ENCODE measurements around the gene HSPA12B.

The HSPA12B gene, protein sequence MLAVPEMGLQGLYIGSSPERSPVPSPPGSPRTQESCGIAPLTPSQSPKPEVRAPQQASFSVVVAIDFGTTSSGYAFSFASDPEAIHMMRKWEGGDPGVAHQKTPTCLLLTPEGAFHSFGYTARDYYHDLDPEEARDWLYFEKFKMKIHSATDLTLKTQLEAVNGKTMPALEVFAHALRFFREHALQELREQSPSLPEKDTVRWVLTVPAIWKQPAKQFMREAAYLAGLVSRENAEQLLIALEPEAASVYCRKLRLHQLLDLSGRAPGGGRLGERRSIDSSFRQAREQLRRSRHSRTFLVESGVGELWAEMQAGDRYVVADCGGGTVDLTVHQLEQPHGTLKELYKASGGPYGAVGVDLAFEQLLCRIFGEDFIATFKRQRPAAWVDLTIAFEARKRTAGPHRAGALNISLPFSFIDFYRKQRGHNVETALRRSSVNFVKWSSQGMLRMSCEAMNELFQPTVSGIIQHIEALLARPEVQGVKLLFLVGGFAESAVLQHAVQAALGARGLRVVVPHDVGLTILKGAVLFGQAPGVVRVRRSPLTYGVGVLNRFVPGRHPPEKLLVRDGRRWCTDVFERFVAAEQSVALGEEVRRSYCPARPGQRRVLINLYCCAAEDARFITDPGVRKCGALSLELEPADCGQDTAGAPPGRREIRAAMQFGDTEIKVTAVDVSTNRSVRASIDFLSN

DNA sequence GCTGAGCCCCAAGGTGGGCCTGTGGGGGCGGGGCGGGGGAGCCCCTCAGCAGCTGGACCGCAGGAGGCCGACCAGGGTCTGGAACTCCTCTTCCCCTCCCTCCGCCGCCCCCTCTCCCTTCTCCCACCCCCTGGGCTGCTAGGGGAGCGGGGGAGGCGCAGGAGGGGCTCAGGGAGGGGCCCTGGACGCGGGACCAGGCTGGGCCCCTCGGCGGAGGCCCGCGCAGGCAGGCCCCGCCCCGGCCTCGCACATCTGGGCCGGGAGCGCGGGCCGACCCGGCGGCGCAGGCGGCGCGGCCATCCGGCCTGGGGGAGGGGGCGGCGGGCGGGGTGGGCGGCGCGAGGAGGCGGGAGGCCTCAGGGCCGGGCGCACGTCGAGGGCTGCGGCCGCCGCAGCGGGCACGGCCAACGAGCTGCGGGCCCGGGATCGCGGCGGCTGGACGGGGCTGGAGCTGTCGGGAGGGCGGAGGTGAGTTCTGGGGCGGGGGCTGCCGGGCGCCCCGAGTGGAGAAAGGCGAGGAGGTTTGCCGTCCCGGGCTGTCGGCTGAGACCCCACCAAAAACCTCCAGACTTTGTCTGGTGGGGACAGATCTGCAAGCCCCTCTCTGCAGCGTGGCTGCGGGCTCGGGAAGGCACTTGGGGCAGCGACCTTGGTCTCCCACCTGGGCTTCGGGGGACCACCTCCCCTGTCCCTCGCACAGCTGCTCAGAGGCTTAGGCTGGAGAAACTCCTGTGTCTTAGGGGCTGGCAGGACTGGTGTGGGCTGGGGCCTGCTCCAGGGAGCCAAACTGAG lies at the start of gene HSPA12B:
Gene HSPA12B, plus strand, starts transcription at position 359 of the 792 bp plus-strand sequence. CDS start 5,990 bp downstream, outside the sequence.
- no peak for DNase-seq (ENCODE audit: low read depth in 2 of 2)

DNA sequence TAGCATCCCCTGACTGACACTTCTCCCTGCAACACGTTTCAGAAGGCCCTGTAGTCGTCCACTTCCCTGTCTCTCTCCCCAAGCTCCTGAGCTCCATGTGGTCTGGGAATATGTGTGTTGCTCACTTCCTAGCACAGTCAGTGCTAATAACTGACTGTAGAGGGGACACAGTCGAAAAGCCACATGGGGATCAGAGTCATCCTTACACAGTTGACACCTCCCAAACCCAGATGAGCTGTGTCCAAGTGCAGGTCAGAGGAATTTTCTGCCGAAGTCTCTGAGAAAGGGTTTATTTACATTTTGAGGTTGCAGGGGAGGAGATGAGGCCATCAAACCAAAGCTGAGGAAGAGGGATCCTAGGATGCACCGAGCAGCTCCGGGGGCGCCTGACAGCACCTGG lies 47.1 kb upstream of the HSPA12B start:
- no peak for DNase-seq (ENCODE audit: low read depth in 2 of 2)

DNA sequence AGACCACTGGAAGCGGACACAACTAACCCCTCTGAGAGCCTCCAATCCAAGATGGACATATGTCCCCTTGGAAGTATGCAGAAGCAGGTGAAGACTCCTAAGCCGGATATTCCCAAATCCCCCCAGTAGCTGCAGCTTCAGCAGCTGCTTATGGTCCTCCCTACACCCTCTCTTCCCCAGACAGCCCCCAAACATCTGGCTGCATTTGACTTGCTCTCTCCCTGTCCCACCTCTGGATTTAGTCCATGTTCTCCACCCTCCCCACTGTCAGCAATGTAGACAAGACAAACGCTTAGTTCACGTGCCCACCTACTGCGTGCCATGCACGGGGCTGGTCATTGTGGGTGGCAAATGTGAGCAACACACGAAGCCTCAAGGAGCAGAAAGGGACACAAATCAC lies 46.1 kb upstream of the HSPA12B start:
- DNase-seq (ENCODE audit: low read depth in 2 of 2), result no peak

DNA sequence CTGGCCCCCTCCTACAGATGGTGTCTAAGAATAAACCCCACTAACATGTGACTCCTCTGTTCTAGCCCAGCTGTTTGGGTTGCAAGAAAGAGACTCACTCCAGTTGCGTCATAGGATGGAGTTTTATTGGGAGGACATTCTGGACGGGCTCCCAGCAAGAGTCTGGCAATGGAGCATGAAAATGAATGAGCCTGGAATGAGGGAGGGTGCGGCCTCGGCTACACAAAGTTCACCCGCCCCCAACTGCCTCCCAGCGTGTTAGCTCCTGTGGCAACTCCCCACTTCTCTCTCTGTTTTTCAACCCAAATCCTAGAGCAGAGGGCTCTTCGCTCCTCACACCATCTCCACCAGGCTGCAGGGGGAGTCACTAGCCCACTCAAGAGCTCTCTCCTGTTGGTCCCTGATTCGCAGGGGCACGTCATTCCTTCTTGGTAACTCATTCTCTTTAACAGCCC lies 45.6 kb upstream of the HSPA12B start:
- DNase-seq (ENCODE audit: low read depth in 2 of 2), result no peak

DNA sequence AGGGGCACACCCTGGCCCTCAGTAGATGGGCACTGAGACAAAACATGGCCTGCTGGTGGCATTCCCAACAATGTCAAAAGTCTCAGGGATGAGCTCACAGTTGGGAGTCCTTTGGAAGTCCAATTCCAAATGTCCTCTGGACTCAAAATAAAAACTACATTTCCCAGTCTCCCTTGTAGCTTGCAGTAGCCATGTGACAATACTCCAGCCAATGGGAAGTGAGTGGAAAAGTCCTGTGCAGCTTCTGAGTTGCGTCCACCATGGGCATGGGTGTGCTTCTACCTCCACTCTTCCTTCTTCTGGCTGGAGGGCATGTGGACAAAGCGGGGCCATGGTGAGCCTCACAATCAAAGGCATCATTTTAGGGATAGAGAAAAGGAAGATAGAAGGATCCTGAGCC lies 44.8 kb upstream of the HSPA12B start:
- no peak for DNase-seq (ENCODE audit: low read depth in 2 of 2)

DNA sequence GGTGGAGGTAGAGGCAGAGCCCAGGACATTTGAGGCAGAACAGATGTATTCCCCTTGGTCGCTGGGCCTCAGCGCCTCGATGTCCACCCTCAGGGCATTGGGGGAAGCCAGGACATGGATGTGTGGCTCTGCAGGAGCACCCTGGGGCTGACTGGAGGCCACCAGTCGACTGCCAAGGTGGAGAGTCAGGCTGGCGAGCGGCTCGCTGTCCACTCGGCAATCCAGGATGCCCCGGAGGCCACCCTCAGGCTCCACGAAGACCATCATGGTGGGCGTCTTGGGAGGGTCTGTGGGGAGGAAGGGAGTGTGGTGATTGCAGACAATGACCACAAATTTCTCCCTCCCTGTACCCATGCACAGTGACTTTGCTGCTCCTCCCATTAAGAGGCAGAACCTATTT lies 42.5 kb upstream of the HSPA12B start:
- no peak for DNase-seq (ENCODE audit: low read depth in 2 of 2)

DNA sequence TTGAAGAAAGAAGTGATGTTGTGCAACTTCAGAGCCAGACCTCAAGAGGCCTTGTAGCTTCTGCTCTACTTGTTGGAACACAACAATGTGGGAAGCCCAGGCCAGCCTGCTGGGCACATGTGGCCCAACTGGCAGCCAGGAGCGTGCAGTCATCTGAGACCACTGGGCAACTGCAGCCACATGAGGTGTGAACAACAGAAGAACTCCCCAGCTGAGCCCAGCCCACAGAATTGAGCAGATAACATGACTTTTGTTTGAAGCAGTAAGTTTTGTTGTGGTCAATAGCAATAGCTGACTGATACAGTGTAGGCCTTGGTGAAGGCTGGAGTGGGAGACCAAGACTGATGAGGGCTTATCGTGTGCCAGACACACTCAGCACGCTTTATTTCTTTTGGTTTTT lies 42.1 kb upstream of the HSPA12B start:
- no peak for DNase-seq (ENCODE audit: low read depth in 2 of 2)

DNA sequence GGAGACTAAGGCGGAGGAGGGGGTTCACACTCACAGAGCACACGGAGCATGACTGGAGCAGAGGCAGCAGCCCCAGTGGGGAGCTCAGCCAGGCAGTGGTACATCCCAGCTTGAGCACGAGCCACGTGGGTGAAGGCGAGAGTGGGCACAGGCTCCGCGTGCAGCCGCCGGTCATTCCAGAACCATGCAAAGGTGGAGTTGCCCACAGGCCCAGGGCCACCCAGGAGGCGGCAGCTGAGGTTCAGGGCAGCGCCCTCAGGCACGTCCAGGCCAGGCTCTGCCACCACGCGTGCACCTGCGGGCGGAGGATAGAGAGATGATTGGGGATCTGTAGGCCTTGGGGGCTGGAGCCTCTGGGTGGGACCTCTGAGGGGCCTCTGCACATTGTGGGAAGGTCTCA lies 41.2 kb upstream of the HSPA12B start:
- DNase-seq (ENCODE audit: low read depth in 2 of 2), result no peak

DNA sequence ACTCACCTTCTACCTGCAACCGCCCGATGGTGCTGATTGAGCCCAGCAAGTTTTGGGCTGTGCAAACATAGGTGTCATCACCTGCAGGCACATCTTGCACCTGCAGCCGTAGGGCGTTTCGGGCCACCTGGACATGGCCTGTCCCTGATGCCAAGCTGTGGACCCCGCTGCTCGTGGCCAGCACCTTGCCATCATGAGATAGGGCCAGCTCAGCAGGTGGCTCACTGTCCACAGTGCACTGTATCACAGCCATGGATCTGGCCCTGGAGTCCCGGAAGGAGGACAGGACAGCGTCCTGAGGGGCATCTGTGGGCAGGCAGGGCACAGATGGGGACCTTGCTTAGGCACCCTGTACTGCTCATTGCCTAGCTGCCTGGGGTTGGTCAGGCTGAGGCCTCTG lies 40.6 kb upstream of the HSPA12B start:
- DNase-seq (ENCODE audit: low read depth in 2 of 2), result no peak

DNA sequence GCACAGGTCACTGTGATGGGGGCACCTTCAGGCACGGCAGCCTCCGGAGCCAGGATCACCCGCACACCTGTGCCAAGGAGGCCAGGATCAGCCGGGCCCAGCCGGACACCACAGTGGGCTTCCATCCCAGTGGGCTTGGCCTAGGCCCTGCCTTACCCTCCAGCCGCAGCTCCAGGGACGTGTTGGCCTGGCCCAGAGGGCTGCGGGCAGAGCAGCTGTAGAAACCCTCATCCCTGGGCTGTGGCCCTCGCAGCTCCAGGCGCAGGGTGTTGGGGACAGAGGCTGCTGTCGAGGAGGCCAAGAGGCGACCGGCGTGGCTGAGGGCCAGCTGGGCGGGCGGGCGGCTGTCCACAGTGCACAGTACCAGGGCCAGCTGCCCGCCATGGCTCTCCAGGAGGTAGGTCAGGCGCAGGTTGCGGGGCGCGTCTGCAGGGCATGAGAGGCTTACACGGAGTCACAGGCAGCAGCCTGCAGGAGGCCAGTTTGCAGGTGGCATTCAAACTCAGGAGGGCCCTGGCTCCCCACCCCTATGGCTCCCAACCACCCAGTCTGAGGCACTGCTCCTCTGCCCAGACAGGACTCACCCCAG lies 39.7 kb upstream of the HSPA12B start:
- DNase-seq (ENCODE audit: low read depth in 2 of 2), result no peak

DNA sequence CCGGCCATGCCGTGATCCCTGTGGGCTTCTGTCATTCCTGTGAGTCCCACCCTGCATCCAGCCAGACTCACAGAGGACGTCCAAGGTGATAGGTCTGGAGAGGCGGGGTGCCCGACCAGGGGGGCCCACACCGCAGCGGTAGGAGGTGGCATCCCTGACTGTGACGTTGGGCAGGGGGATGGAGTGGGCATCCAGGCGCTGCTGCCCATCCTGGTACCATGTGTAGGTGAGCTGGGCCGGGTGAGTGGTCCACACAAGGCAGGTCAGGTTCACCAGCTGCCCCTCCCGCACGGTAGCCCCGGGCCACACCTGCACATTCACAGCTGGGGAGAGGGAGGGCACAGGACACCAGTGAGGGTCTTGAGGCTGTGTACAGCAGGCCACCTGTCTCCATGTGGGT lies 39.1 kb upstream of the HSPA12B start:
- no peak for DNase-seq (ENCODE audit: low read depth in 2 of 2)

DNA sequence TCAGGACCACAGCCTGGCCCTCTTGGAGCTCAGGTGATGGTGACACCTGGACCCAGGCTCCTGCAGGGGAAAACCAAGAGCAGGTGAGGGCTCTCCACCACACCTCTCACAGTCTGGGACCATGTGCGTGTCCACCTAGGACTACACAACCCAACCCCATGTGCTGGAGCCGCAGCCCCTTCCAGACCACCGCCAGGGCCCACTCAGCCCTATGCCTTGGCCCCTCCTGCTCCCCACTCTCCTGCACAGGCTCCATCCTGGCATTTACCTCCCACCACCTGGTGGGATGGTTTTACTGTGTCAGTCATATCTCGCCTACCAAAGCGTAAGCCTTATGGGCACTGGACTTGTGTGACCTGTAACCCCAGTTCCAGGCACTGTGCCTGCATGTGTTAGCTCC lies 37.6 kb upstream of the HSPA12B start:
- no peak for DNase-seq (ENCODE audit: low read depth in 2 of 2)

DNA sequence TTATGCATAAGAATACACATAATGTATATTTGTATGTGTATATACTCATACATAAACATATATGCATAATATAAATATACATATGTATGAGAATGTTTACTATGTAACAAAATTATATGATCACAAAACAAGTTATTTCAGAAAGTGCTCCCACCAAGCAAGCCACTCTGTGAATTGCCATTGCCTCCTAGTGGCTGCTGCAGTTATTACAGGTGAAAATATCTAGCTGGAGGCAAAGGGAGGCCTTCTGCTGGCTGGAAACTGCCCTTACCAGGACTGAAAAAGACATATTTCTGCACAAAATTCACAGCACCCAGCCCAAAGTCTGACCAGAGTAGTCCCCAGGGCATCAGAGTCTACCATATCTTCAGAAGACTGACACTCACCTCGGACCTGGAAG lies 36.3 kb upstream of the HSPA12B start:
- no peak for DNase-seq (ENCODE audit: low read depth in 2 of 2)

DNA sequence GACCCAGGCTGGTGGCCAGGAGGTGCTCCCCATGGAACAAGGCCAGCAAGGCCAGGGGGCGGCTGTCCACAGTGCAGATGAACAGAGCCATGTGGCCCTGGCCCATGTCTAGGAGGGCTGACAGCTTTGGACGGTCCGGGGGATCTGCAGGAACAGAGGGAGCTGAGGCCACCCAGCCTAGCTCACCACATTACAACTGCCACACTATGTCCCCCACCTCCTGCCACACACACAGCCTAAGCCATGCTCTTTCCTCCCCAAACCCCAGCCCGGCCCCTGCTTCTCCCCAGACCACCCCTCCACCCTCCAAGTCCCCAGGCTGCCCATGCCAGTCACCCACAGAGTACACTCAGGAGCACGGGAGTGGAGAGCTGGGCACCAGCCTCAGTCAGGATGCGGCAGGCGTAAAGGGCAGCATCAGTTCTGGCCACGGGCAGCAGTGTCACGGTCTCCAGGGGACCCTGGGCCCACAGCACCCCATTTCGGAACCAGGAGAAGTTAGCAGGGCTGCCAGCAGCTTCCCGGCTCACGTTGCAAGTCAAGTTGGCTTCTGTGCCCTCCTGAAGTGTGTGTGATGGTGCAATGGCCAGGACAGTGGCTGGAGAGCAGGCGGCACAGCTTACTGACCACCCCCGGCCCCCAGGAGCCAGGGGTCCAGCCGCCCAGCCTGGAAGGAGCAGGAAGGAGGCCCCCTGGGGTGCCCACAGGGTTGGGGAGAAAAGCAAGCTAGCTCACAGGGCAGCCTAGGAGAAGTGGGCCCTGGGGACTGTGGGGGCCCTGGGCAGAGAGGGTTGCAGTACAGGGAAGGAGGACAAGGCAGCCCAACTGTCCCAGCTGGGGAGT lies 35.5 kb upstream of the HSPA12B start:
- DNase-seq (ENCODE audit: low read depth in 2 of 2), result no peak

DNA sequence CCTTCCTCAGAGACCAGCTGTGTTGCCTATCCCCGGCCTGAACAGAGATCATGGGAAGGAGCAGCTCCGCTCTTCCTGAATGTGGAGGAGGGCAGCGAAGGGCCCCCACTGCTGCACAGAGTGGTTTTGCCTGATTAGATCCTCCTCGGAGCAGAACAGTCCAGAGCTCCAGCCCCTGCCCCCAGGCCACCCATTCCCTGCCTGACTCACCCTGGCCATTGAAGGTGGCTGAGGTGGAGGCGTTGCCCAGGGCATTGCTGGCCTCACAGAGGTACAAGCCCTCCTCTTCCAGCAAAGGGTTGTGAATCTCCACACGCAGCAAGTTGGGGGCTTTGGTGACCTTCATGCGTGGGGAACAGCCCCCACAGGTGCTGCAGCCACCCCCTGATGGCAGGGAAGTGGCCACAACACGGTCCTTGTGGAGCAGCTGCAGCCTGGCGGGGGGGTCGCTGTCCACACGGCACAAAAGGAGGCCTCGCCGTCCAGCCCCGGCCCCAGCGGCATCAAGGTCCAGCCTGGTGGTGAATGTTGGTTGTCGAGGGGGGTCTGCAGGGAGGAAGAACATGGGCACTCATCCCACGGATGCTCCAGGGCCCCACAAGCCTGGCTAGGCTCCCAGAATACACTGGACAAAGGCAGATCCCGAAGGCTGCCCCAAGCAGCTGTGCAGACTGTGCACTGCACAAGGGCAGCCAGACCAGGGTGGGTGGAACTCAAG lies 34.7 kb upstream of the HSPA12B start:
- no peak for DNase-seq (ENCODE audit: low read depth in 2 of 2)

DNA sequence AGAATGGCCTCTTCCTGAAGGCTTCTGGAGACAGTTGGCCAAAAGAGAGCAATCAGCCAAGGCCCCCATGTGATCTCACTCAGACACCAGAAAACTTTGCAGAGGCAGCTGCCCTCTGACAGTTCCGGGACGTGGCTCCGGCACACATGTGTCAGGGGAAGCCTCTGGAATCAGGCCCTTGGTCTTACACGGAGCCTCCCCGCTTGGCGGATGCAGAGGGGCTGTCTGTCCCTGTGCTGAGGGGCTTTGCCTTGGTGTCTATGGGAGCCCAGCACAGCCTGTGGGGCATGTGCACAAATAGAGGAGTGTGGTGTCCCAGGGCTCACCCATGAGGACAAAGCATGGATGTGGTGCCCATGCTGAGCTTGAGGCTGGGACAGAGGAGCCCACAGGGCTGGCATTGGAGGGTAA lies 33.9 kb upstream of the HSPA12B start:
- DNase-seq (ENCODE audit: low read depth in 2 of 2), result no peak

DNA sequence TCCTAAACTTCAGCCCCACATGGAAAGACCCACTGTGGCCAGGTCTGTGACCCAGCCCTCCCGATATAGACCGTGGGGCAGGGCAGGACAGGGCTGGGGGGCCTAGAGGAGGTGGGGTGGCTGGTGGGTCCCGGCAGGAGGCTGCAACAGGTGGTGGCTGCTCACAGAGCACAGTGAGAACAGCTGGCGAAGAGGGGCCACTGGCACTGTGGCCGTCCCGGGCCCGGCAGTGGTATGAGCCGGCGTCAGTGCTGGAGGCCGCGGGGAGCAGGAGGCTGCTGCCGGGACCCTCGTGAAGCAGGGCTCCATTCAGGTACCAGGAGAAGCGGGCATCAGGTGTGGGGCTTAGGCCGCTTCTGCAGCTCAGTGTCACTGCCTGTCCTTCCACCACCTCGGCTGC lies 33.4 kb upstream of the HSPA12B start:
- no peak for DNase-seq (ENCODE audit: low read depth in 2 of 2)

DNA sequence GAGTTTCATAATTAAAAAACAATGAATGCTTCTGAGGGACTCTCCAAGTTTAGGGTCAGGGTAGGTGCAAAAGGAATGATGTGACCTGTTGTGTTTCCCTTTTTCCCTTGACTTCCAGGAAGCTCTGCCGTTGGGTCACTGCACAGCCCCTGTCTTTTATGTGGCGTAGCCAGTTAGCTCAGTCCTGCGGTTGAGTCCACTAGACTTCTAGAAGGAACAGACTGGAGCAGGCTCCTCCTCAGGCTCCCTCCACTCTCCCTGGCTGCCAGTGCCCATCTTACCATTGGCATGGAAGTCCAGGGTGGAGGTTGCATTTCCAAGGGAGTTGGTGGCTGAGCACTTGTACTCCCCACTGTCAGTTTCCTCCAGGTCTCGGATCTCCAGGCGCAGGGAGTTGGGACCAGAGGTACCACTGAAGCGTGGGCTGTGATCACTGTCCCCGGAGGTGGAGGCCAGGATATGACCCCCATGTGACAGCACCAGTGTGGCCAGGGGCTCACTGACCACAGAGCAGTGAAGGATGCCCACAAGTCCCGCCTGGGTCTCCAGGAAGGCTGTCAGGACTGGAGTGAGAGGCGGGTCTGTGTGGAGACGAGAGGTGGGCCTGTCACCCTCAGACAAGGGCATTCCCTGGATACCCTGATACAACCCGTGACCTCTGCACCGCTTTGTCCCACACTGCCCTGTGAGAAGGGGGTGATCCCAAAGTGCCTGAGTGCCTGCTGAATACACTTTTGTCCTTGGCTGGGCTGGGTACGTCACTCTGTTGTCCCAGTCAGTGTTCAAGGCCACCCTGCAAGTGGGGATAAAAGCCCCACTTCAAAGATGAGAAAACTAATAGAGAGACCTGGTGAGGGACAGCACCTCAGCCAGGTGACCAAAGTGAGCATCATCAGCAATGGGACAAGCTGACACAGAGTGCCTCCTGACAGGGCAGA lies 31.2 kb upstream of the HSPA12B start:
- DNase-seq (ENCODE audit: low read depth in 2 of 2), result no peak

DNA sequence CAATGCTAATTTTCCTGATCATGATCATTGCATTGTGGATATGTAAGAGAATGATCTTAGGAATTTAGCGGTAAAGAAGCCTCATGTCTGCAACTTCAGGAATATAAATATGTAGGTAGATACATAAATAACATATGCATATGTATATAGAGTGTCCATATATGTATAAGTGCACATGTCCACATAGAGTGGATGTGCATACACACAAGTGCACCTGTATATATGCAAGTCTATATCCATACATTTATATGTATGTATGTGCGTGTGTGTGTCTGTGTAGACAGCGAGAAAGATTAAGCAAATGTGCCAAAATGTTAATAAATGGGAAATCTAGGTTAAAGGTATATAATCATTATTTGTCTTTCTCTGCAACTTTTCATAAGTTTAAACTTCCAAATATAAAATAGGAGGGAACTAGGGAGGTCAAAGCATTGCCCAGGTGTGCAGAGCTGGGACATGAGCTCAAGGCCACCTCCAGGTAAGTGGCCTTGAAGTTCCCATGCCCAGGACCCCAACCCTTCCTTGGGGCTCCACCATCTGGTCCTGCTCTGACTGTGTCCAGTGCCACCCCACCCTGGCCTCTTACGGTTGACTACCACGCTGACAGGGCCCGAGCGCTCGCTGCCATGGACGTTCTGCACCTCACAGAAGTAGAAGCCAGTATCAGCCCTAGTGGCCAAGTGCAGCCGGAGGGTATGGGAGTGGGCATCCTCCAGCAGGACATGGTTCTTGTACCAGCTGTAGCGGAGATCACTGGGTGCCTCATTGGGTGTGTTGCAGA lies 29.7 kb upstream of the HSPA12B start:
- no peak for DNase-seq (ENCODE audit: low read depth in 2 of 2)

Data from activated CD8-positive, alpha-beta memory T cell treated with anti-CD3 and anti-CD28 coated beads for 4 hours (primary cell).